ENCODE data around the gene LDLRAD4.

GRCh38 chr18:13288509-13289133, 70.1 kb downstream of the LDLRAD4 start:
- no peak for TF ChIP-seq CTCF (conservative IDR thresholded peaks at IDR 0.05; ENCODE audit: low read depth, low read length)
- no peak for TF ChIP-seq EZH2 (IDR thresholded peaks at IDR 0.05; ENCODE audit: low read length, unreplicated experiment)
- no peak for TF ChIP-seq EZH2phosphoT487 (IDR thresholded peaks at IDR 0.05; ENCODE audit: borderline replicate concordance, low read length)
